HEK293 (cell line): Measurements from ENCODE around the gene CLCA1.

ENCODE experiments used
- CTCF ChIA-PET: fragments of 350-600 bp; formaldehyde crosslinking; extraction: SDS; loops from one replicate; lab custom pipeline; 2021; ENCODE audit warnings: antibody characterized with exemption; lab: Yijun Ruan, JAX
- POLR2A ChIA-PET: fragments of 300-600 bp; formaldehyde crosslinking; extraction: SDS; loops from one replicate; lab custom pipeline; 2020; ENCODE audit warnings: antibody characterized with exemption, inconsistent platforms; lab: Yijun Ruan, JAX
- H3K27ac ChIP-seq: fragments of 200-500 bp; sonication (Bioruptor generic); 2 replicates; pipeline ENCODE4 v1.5.1; 2014; ENCODE audit warnings: low read depth, low read length, control low read depth, inconsistent platforms; ENCODE audit errors: extremely low read depth
- H3K36me3 ChIP-seq, 2 experiments: fragments of 200-500 bp in 1 of 2; sonication (Bioruptor generic) in 1 of 2; 1 replicate in 1 of 2; 2 replicates in 1 of 2; pipeline ENCODE4 v1.5.1; 2014 to 2017; ENCODE audit warnings: inconsistent platforms in 2 of 2, low read length in 2 of 2; ENCODE audit not compliant: control insufficient read depth in 2 of 2, insufficient read depth in 1 of 2
- H3K4me1 ChIP-seq: fragments of 200-500 bp; sonication (Bioruptor generic); 2 replicates; pipeline ENCODE4 v1.5.1; 2014; ENCODE audit warnings: mild to moderate bottlenecking, low read length, inconsistent platforms; ENCODE audit not compliant: control insufficient read depth, insufficient read depth
- H3K4me3 ChIP-seq: 2 replicates; pipeline ENCODE4 v1.5.1; 2011; ENCODE audit warnings: low read depth, mild to moderate bottlenecking, control low read depth, low read length, moderate library complexity
- H3K9me3 ChIP-seq: fragments of 200-500 bp; sonication (Bioruptor generic); 2 replicates; pipeline ENCODE4 v1.5.1; 2014; ENCODE audit warnings: low read depth, low read length, inconsistent platforms; ENCODE audit not compliant: control insufficient read depth, insufficient read depth
- KLF10 ChIP-seq: fragments of 450-650 bp; IDR thresholded peaks from 2 replicates; pipeline ENCODE4 v1.5.1; 2018; ENCODE audit warnings: missing biosample characterization, mild to moderate bottlenecking, missing genetic modification characterization
- KLF16 ChIP-seq: fragments of 450-650 bp; formaldehyde crosslinking; IDR thresholded peaks from 2 replicates; pipeline ENCODE4 v1.5.1; 2017; ENCODE audit warnings: missing biosample characterization, missing genetic modification characterization
- KLF9 ChIP-seq: fragments of 450-650 bp; formaldehyde crosslinking; IDR thresholded peaks from 2 replicates; pipeline ENCODE4 v1.5.1; 2016; ENCODE audit warnings: missing biosample characterization, missing genetic modification characterization, low read depth
- MEIS1 ChIP-seq: sonication (generic); formaldehyde crosslinking; IDR thresholded peaks from 2 replicates; pipeline ENCODE4 v1.8.1; 2022; ENCODE audit warnings: missing genetic modification reagents, mild to moderate bottlenecking, borderline replicate concordance
- SCRT1 ChIP-seq: fragments of 450-650 bp; formaldehyde crosslinking; IDR thresholded peaks from 2 replicates; pipeline ENCODE4 v1.5.1; 2016; ENCODE audit warnings: missing biosample characterization, missing genetic modification characterization, borderline replicate concordance
- SCRT2 ChIP-seq: fragments of 450-650 bp; formaldehyde crosslinking; IDR thresholded peaks from 2 replicates; pipeline ENCODE4 v1.5.1; 2016; ENCODE audit warnings: missing biosample characterization, missing genetic modification characterization
- WT1 ChIP-seq: fragments of 450-650 bp; formaldehyde crosslinking; IDR thresholded peaks from 2 replicates; pipeline ENCODE4 v1.5.1; 2016; ENCODE audit warnings: missing biosample characterization, missing genetic modification characterization
- YY2 ChIP-seq: fragments of 450-650 bp; formaldehyde crosslinking; IDR thresholded peaks from 2 replicates; pipeline ENCODE4 v1.5.1; 2016; ENCODE audit warnings: missing biosample characterization, missing genetic modification characterization
- ZNF155 ChIP-seq: fragments of 450-650 bp; formaldehyde crosslinking; IDR thresholded peaks from 2 replicates; pipeline ENCODE4 v1.5.1; 2016; ENCODE audit warnings: missing biosample characterization, missing genetic modification characterization
- ZNF24 ChIP-seq: fragments of 450-650 bp; formaldehyde crosslinking; IDR thresholded peaks from 2 replicates; pipeline ENCODE4 v1.5.1; 2016; ENCODE audit warnings: missing biosample characterization, missing genetic modification characterization
- ZNF26 ChIP-seq: fragments of 450-650 bp; formaldehyde crosslinking; IDR thresholded peaks from 2 replicates; pipeline ENCODE4 v1.5.1; 2016; ENCODE audit warnings: missing biosample characterization, missing genetic modification characterization
- ZNF266 ChIP-seq: fragments of 450-650 bp; formaldehyde crosslinking; IDR thresholded peaks from 2 replicates; pipeline ENCODE4 v1.5.1; 2016; ENCODE audit warnings: missing biosample characterization, missing genetic modification characterization, low read depth
- ZNF473 ChIP-seq: fragments of 450-650 bp; formaldehyde crosslinking; IDR thresholded peaks from 2 replicates; pipeline ENCODE4 v1.5.1; 2017; ENCODE audit warnings: missing biosample characterization, missing genetic modification characterization
- ZNF488 ChIP-seq: fragments of 450-650 bp; formaldehyde crosslinking; IDR thresholded peaks from 2 replicates; pipeline ENCODE4 v1.5.1; 2016; ENCODE audit warnings: missing biosample characterization, missing genetic modification characterization
- ZNF548 ChIP-seq: fragments of 450-650 bp; formaldehyde crosslinking; IDR thresholded peaks from 2 replicates; pipeline ENCODE4 v1.5.1; 2016; ENCODE audit warnings: missing biosample characterization, missing genetic modification characterization
- ZNF560 ChIP-seq: fragments of 450-650 bp; formaldehyde crosslinking; IDR thresholded peaks from 2 replicates; pipeline ENCODE4 v1.5.1; 2017; ENCODE audit warnings: missing biosample characterization, missing genetic modification characterization, borderline replicate concordance
- ZNF660 ChIP-seq: fragments of 450-650 bp; IDR thresholded peaks from 2 replicates; pipeline ENCODE4 v1.5.1; 2018; ENCODE audit warnings: missing biosample characterization, mild to moderate bottlenecking, missing genetic modification characterization
- ZNF791 ChIP-seq: fragments of 450-650 bp; formaldehyde crosslinking; IDR thresholded peaks from 2 replicates; pipeline ENCODE4 v1.5.1; 2016; ENCODE audit warnings: missing biosample characterization, missing genetic modification characterization
- ZNF830 ChIP-seq: fragments of 450-650 bp; IDR thresholded peaks from 2 replicates; pipeline ENCODE4 v1.5.0; 2018; ENCODE audit warnings: missing biosample characterization, missing genetic modification characterization, low read depth, mild to moderate bottlenecking, moderate library complexity
- TF ChIP-seq, protein P1 (sequence below): IDR thresholded peaks from 2 replicates; pipeline ENCODE4 v1.6.1; 2011; ENCODE audit warnings: mild to moderate bottlenecking, low read depth, low read length, borderline replicate concordance
- TF ChIP-seq, protein P2 (sequence below): fragments of 450-650 bp; formaldehyde crosslinking; IDR thresholded peaks from 2 replicates; pipeline ENCODE4 v1.5.1; 2017; ENCODE audit warnings: missing biosample characterization, missing genetic modification characterization
- TF ChIP-seq, protein P3 (sequence below): fragments of 450-650 bp; formaldehyde crosslinking; IDR thresholded peaks from 2 replicates; pipeline ENCODE4 v1.5.1; 2016; ENCODE audit warnings: missing biosample characterization, missing genetic modification characterization, low read depth

The CLCA1 gene

DNA sequence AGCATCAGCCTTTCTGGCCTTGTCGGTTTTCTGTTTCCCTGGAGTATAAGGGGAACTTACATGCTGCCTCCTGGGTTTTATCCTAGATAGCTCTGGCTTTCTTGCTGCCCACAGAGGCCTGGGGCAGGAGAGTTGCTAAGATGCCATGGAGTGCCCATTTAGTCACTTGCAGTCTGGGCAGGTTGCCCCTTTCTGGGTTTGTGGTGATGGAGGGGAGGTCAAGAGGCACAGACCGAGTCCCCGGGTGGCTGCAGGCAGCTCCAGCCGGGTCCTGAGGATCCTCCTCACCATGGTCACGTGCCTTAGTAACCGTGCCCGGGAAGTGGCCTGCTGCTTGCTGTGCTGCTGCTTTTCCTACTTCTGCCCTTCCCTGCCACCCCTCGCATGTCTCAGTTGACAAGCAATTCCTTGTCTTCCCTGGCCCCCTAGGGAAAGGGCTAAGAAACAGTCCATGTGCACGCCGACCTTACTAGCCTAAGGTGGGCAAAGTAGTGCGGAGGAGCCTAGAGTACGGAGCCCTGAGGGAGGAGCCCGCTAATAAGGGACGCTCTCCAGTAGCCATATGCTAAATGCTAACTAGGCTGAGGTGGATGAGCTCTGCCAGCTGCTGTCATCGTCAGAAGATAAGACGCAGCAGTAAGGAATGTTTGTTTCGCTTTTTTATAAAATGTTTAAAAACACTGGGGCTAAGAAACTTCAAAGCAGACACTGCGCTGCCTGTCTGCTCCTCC lies 34.8 kb downstream of the CLCA1 start (continued):
- TF ChIP-seq ZNF266 (tag by site-specific recombination) (no peak), ZNF660 (tag by site-specific recombination) (no peak), ZNF488 (tag by site-specific recombination) (no peak), ZNF26 (tag by site-specific recombination) (no peak), ZNF791 (no peak), ZNF155 (no peak)
- TF ChIP-seq, protein P1, sequence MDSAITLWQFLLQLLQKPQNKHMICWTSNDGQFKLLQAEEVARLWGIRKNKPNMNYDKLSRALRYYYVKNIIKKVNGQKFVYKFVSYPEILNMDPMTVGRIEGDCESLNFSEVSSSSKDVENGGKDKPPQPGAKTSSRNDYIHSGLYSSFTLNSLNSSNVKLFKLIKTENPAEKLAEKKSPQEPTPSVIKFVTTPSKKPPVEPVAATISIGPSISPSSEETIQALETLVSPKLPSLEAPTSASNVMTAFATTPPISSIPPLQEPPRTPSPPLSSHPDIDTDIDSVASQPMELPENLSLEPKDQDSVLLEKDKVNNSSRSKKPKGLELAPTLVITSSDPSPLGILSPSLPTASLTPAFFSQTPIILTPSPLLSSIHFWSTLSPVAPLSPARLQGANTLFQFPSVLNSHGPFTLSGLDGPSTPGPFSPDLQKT, result no peak

GRCh38 chr1:86504137-86504479 lies 35.4 kb downstream of the CLCA1 start:
- POLR2A ChIA-PET, result no interaction called here
- Histone ChIP-seq H3K4me1 (no peaks in the 10 kb centered on the region), H3K36me3 (no peaks in the 10 kb centered on the region)
- TF ChIP-seq YY2 (tag by site-specific recombination), result no peak
- TF ChIP-seq SCRT1, result 0 out of 2 replicates have a peak, but pooled peaks have one; percentile 32
- TF ChIP-seq KLF10 (tag by site-specific recombination), result no peak
- TF ChIP-seq SCRT2 (tag by site-specific recombination), result peak; percentile 75
- TF ChIP-seq, all 188 proteins: peak for 2
- Histone ChIP-seq H3K9me3 (no peaks in the 10 kb centered on the region), H3K4me3 (no peak overlapping the region), H3K27ac (no peak overlapping the region)
- CTCF ChIA-PET, result interaction anchor here (0.7 to 1.9 kb wide), 2 partner anchors 11 to 30 kb away, joined by 3 to 8 read pairs; no protein-coding TSS in a partner anchor

- Histone ChIP-seq H3K4me3 (no peak overlapping the region), H3K36me3 (no peaks in the 10 kb centered on the region), H3K9me3 (no peaks in the 10 kb centered on the region), H3K4me1 (no peaks in the 10 kb centered on the region), H3K27ac (no peak overlapping the region)
- ChIA-PET POLR2A (no interaction called here), CTCF (interaction anchor here (0.7 to 1.9 kb wide), 7 partner anchors 10 to 570 kb away, joined by 3 to 8 read pairs (median 3); no protein-coding TSS in a partner anchor)
- TF ChIP-seq, protein P2, sequence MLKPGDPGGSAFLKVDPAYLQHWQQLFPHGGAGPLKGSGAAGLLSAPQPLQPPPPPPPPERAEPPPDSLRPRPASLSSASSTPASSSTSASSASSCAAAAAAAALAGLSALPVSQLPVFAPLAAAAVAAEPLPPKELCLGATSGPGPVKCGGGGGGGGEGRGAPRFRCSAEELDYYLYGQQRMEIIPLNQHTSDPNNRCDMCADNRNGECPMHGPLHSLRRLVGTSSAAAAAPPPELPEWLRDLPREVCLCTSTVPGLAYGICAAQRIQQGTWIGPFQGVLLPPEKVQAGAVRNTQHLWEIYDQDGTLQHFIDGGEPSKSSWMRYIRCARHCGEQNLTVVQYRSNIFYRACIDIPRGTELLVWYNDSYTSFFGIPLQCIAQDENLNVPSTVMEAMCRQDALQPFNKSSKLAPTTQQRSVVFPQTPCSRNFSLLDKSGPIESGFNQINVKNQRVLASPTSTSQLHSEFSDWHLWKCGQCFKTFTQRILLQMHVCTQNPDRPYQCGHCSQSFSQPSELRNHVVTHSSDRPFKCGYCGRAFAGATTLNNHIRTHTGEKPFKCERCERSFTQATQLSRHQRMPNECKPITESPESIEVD, result no peak
- TF ChIP-seq YY2 (tag by site-specific recombination), result no peak
- TF ChIP-seq ZNF473 (tag by site-specific recombination), result no peak
- no peak for TF ChIP-seq MEIS1 (CRISPR knock-in tag)
- TF ChIP-seq ZNF830 (tag by site-specific recombination), result no peak
- no peak for TF ChIP-seq ZNF26 (tag by site-specific recombination)
- TF ChIP-seq, protein P3, sequence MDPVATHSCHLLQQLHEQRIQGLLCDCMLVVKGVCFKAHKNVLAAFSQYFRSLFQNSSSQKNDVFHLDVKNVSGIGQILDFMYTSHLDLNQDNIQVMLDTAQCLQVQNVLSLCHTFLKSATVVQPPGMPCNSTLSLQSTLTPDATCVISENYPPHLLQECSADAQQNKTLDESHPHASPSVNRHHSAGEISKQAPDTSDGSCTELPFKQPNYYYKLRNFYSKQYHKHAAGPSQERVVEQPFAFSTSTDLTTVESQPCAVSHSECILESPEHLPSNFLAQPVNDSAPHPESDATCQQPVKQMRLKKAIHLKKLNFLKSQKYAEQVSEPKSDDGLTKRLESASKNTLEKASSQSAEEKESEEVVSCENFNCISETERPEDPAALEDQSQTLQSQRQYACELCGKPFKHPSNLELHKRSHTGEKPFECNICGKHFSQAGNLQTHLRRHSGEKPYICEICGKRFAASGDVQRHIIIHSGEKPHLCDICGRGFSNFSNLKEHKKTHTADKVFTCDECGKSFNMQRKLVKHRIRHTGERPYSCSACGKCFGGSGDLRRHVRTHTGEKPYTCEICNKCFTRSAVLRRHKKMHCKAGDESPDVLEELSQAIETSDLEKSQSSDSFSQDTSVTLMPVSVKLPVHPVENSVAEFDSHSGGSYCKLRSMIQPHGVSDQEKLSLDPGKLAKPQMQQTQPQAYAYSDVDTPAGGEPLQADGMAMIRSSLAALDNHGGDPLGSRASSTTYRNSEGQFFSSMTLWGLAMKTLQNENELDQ (tag by site-specific recombination), result no peak
- TF ChIP-seq WT1 (tag by site-specific recombination), result no peak
- TF ChIP-seq ZNF24 (tag by site-specific recombination), result no peak
- TF ChIP-seq ZNF560, result no peak
- no peak for TF ChIP-seq KLF9 (tag by site-specific recombination)
- TF ChIP-seq ZNF548 (tag by site-specific recombination), result no peak
- no peak for TF ChIP-seq KLF16 (tag by site-specific recombination)
Measured at GRCh38 chr1:86504895-86505563, 36.3 kb downstream of the CLCA1 start.
